GM21825 (cell line): Measurements from ENCODE around the gene NSL1.
"Not testable (repeated sequence)": the region's sequence is repeated elsewhere in the genome, so short reads cannot be mapped to it uniquely, and the experiment has no call there.

ENCODE experiments used
- ATAC-seq: cut with Tn5 transposase; IDR thresholded peaks from one replicate; pipeline ENCODE4 v1.9.1; 2021; ENCODE audit warnings: mild to moderate bottlenecking, moderate library complexity; ENCODE audit not compliant: unreplicated experiment

Gene NSL1

DNA sequence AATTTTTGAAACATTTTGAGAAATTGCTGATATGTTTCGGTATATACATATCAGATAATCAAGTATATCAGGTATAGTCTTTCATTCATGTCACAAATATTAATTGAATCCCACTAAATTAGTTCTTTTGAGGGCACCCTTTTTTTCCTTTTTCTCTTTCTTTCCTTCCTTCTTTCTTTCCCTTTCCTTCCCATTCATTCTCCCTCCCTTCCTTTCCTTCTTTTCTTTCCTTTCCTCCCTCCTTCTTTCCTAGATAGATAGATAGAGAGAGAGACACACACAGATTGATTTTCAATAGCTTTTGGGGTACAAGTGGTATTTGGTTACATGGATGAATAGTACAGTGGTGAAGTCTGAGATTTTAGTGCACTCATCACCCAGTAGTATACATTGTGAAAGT lies 5.7 kb downstream of the NSL1 start:
- ATAC-seq, result no peak

DNA sequence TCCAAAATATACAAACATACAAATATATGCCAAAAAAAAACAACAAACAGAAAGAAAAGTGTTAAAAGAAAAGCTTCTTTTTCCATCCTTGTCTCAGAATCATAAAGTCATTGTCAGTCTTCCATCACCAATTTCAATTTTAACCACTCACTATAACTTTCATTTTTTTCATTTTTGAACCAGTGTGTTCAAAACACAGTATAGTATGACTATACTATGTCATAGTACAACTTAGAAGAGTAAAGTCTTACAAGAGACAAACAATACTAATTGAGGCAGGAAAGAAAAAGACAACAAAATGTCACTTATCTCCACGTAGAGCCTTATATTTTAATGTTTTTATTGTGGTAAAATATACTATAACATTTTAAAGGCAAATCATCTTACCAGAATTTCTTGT lies 7.6 kb downstream of the NSL1 start:
- no peak for ATAC-seq

DNA sequence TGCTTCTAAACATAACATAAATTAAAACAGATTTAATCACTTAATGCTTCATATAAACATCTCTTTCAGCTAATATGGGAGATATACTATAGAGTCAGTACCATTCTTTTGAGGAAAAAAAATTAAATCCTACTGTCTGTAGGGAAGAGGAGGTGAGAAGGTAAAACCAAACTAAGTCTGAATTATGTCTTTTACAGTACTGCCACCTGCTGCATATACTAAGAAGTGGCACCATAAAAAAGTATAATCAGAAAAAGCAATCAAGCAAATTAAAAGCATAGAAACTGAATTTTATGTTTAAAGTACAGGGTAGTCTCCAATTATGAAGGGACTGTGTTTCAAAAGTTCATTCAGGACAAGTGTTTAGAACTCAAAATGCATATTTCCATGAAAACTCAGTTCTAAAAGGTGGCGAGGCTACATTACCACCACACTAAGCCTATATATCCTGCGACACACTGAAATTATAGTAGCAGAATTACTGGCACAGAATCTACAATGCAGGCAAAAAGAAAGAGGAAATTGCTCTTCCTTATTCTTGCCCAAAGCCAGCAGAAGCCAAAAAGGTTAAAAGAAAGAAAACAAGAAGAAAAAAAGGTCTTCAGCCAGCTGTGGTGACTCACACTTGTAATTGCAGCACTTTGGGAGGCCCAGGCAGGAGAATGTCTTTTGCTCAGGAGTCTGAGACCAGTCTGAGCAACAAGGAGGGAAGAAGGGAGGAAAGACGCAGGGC lies 9.0 kb downstream of the NSL1 start:
- no peak for ATAC-seq

DNA sequence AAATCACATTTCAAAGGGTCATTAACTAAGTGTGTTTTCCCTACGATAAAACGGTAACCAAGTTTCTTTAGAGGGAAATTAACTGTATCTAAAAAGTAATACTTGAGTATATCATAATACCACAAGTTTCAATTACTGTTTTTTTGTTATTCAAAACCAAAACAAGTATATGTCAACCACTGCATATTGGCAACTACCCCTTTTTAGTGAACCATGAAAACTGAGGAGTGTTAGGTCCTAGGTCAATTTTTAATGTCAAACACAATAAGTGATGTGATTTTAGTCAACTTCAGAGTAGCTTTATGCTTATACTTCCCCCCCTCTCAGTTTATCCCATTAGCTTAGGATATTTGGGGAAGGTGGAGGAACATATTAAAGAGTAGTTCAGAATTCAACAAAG lies 10.4 kb downstream of the NSL1 start:
- no peak for ATAC-seq

DNA sequence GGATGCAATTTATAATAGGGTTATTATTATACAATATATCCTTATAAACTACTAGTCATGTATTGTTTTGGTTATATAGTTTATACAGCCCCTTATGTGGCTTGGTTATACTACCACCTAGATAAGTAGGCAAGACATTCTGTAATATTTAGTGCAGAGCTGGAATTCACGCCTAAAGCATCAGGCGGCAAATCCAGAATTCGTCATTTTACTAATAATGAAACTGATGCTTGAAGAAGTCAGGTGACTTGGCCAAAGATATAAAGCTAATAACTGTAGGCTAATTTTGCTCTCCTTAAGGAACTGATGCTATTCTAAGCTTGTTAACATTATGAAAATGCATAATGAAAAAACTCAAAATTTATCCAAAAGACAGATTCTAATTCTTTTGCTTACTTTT lies 10.8 kb downstream of the NSL1 start:
- no peak for ATAC-seq

DNA sequence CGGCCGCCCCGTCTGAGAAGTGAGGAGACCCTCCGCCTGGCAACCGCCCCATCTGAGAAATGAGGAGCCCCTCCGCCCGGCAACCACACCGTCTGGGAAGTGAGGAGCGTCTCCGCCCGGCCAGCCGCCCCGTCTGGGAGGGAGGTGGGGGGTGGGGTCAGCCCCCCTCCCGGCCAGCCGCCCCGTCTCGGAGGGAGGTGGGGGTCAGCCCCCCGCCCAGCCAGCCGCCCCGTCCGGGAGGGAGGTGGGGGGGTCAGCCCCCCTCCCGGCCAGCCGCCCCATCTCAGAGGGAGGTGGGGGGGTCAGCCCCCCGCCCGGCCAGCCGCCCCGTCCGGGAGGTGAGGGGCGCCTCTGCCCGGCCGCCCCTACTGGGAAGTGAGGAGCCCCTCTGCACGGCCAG lies 12.5 kb downstream of the NSL1 start:
- ATAC-seq, result not testable (repeated sequence)

DNA sequence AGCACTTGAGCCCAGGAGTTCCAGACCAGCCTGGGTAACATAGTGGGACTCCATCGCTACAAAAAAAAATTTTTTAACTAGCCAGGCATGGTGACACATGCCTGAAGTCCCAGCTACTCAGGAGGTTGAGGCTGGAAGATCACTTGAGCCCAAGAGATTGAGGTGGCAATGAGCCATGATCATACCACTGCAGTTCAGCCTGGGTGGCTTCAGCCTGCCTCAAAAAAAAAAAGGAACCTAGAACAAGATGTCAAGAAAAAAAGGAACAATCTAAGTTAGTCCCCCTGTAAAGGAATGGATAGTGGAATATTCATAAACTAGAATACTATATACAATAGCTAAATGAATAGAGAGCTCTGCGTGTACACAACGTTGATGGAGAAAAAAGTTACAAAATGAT lies 14.4 kb downstream of the NSL1 start:
- no peak for ATAC-seq

DNA sequence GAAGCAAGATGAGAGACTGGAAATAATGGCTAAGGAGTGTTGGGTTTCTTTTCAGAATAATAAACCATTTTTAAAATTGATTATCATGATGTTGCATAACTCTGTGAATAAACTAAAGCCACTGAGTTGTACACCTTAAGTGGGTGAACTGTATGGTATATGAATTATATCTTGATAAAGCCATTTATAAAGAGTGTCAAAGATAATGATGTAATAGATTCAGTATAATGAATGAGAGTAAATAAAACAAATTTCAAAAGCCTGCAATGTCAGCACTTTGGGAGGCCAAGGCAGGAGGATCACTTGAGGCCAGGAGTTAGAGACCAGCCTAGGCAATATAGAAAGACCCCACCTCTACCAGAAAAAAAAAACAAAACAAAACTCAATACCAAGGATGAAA lies 16.3 kb downstream of the NSL1 start:
- no peak for ATAC-seq

DNA sequence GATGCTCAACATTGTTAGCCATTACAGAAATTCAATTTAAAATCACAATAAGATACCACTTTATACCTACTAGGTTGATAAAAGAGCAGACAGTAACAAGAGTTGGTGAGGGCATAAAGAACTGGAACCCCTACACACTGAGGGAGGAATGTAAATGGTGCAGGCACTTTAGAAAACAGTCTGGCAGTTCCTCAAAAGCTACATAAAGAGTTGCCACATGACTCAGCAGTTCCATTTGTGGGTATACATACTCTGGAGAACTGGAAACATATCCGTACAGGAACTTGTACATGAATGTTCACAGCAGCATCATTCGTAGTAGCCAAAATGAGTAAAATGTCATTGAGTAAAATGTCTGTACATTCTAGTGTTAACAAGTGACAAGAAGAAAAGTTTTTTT lies 17.0 kb downstream of the NSL1 start:
- no peak for ATAC-seq

DNA sequence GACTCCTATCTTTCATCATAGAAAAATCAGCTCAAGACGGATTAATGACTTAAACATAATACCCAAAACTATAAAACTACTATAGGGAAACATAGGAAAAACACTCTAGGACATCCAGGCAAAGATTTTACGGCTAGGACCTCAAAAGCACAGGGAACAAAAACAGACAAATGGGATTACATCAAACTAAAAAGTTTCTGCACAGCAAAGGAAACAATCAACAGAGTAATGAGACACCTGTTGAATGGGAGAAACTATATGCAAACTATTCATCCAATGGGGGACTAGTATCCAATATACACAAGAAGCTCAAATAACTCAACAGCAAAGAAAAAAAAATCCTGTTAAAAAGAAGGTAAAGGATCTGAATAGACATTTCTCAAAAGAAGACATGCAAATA lies 18.6 kb downstream of the NSL1 start:
- no peak for ATAC-seq

DNA sequence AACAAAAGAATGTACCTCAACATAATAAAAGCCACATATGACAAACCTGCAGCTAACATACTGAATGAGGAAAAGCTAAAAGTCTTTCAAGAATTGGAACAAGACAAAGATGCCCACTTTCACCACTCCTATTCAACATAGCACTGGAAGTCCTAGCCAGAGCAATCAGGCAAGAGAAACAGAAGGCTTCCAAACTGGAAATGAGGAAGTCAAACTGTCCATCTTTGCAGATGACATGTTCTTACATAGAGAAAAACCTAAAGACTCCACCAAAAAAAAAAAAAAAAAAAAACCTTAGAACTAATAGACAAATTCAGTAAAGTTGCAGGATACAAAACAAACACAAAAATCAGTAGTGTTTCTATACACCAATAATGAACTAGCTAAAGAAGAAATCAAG lies 20.2 kb downstream of the NSL1 start:
- no peak for ATAC-seq

DNA sequence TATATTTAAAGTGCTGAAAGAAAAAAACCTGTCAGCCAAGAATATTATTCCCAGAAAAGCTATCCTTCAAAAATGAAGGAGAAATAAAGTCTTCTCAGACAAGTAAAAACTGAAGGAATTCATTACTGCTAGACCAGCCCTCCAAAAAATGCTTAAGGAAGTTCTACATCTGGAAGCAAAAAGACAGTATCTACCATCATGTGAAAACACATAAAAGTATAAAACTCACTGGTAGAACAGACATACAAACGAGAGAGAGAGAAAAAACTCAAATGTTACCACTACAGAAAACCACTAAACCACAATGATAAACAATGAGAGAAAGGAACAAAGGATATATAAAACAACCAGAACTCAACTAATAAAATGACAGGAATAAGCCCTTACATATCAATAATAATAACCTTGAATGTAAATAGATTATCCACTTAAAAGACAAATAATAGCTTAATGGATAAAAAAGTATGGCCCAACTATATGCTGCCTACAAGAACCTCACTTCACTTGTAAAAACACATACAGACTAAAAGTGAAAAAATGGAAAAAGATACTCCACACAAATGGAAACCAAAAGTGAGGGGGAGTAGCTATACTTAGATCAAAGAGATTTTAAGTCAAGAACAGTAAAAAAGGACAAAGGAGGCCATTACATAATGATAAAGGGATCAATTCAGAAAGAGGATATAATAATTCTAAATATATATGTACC lies 22.0 kb downstream of the NSL1 start:
- ATAC-seq, result no peak

DNA sequence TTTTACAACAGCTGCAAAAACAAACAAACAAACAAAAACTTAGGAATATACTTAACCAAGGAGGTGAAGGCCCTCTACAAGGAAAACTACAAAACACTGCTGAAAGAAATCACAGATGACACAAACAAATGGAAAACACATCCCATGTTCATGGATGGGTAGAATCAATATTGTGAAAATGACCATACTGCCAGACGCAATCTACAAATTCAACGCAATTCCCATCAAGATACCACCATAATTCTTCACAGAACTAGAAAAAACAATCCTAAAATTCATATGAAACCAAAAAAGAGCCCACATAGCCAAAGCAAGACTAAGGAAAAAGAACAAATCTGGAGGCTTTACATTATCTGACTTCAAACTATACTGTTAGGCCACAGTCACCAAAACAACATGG lies 24.8 kb downstream of the NSL1 start:
- ATAC-seq, result not testable (repeated sequence)

DNA sequence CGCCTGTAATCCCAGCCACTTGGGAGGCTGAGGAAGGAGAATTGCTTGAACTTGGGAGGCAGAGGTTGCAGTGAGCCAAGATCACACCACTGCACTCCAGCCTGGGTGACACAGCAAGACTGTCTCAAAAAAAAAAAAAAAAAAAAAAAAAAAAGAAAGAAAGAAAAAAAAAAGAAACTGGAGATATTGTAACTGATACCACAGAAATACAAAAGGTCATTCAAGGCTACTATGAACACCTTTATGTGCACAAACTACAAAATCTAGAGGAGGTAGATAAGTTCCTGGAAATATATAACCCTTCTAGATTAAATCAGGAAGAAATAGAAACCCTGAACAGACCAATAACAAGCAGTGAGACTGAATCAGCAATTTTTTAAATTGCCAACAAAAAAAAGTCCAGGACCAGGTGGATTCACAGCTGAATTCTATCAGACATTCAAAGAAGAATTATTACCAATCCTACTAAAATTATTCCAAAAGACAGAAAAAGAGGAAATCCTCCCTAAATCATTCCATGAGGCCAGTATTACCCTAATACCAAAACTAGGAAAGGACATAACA lies 26.8 kb downstream of the NSL1 start:
- ATAC-seq, result not testable (repeated sequence)

DNA sequence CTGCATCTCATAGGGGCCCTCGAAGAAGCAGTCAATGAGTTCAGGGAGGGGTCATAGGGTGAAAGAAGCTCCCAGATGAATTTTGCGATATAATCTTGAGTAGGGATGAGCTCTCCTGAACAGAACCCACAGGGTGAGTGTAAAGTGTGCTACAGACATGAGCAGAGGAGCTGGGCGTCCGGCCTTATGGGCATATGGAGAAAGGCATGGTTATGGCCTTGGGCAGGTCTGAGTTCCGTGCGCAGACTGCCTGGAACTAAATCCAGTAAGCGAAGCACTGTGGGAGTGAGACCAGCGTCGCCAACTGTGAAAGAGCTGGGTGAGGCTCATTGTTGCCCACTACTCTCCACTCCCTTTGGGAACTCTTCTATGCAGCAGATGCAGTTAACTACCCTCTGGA lies 28.7 kb downstream of the NSL1 start:
- no peak for ATAC-seq

DNA sequence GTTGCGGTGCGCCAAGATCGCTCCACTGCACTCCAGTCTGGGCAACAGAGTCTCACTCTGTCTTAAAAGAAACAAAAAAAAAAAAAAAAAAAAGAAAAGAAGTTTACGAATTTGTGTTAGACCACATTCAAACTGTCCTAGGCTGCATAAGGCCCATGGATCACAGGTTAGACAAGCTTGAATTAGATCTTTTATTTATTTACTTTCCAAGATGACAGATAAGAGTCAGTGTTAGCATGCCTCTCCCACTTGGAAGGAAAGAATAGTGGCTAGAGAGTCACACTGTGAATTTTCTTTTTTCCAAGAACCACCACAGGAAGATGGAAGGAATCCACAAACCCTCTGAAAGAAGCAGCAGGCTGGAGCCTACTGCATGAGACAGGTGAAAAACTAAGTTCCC lies 29.3 kb downstream of the NSL1 start:
- no peak for ATAC-seq

DNA sequence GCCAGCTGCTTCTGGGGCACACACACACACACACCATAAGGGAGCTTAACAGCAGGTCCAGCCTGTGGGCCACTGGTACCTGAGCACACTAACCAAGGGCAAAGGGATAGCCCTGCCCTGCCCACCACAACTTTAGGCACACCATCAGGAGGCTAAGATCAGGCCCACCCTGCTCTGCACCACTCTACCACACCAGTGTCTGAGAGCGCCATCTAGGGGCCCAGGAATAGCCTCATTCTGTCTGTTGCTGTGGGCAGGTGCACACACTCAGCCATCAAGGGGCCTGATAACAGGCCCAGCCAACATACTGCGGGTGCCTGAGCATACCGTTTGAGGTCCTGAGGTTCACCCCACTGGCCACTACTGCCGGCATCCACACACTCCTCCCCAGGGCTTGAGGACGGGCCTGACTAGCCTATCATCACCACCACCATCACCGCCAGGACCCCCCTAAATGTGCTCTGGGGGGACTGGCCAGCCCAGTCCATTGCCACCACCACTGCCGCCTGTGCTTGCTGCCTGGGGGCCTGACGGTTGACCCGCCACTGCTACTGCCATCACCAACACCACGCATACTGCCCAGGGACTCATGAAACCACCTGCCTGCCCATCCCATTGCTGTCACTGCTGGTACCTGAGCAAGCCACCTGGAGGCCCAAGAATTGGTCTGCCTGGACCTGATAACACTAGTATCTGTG lies 31.3 kb downstream of the NSL1 start:
- ATAC-seq, result no peak

DNA sequence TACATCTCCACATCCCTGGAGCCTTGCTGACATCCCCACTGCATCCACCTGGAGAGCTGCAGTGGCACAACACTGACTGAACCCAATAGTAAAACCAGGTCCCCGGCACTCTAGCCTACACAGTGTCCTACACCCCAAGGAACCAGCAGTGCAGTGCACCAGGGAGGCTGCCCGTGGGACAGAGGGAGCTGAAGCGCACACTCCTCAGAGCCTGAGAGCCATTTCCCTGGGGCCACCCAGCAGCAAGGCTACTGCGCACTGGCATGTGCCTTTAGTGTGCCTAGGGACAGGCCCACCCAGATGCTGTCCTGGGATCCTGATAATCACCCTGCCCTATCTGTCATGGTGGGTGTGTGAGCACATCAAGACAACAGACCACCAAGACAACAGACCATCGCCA lies 31.9 kb downstream of the NSL1 start:
- no peak for ATAC-seq

DNA sequence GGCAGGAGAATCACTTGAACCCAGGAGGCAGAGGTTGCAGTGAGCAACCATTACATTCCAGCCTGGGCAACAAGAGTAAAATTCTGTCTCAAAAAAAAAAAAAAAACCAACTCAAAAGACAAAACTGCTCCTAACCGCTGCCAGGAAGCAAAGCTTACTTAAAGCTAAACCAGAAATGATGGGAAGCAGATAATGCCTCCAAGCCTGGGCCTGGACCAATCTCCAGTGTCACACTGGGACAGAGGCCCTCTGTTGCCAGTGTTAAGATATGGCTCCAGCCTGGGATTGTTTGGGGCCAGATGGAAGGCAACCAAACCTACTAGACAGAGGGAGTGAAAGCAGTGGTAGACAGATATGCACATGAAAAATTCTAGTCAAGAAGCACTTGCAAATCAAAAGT lies 36.9 kb downstream of the NSL1 start:
- no peak for ATAC-seq

DNA sequence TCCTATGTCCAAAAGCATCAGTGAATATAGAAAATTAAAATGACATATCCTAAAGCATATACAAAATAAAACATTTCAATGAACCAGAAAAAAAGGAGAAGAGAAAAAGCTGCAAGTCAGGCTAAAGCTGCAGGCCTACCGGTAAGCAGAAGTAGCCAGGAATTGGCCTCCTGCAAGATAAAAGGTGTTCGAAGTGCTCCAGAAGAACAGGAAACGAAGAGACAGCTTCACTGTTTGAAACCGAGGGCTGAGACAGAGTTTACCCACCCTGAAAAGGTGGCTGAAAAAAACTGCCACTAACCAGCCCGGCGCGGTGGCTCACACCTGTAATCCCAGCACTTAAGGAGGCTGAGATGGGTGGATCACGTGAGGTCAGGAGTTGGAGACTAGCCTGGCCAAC lies 37.4 kb downstream of the NSL1 start:
- ATAC-seq, result no peak

DNA sequence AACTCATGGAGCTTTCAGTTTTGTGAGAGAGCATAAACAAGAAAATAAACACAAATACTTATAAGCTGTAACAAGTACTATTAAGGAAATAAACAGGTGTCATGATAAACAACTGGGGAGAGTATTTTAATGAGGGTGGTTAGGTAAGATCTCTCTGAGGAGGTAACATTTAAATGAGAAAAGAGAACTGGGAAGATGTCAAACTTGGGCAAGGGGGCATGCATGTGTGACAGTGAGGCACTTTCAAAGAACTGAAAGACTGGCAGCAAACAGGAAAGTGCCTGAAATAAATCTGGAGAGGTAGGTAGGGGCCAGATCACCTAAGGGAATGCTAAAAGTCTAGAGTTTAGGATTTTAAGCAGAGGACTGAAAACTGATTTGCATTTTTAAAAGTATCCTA lies 37.8 kb downstream of the NSL1 start:
- ATAC-seq, result no peak

DNA sequence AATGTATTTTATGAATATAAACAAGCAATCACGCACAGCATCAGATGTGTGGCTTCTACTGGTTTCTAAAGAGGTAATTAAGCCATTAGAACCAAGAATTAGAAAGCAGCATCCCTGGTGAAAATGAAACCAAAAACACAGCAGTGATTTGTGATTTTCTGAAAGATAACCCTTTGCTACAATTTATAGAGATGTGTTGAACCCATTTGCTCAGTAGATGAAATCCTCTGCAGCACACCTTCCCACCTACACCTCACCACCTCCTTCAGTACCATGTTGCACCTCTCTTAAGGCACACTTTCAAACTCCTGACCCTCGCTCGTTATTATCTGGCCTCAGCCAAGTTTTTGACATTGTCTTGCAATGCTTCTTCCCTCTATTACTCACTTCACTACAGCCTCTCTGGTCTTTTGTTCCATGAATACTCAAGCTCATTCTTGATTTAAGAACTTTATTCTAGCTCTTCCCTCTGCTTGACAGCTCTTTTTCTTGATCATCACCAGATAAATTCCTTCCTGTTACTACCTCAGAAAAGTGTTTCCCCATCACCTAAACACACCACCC lies 38.6 kb downstream of the NSL1 start:
- no peak for ATAC-seq
